C4-2B (cell line): Measurements from ENCODE around the gene TUBA3D.
"Not testable (repeated sequence)": the region's sequence is repeated elsewhere in the genome, so short reads cannot be mapped to it uniquely, and the experiment has no call there.

Experiments
- H3K27ac ChIP-seq: fragments of 450-650 bp; 2 replicates; pipeline ENCODE4 v1.5.1; 2017
- CTCF ChIP-seq: fragments of 450-650 bp; conservative IDR thresholded peaks from 2 replicates; pipeline ENCODE4 v1.5.1; 2017; ENCODE audit warnings: mild to moderate bottlenecking
- ZFX ChIP-seq: fragments of 450-650 bp; IDR thresholded peaks from 2 replicates; pipeline ENCODE4 v1.6.1; 2017

Gene TUBA3D

GRCh38 chr2:131516011-131516410 is 40.1 kb downstream of the TUBA3D start:
- no peak overlapping the region for H3K27ac ChIP-seq
- TF ChIP-seq CTCF (no peak), ZFX (no peak)

GRCh38 chr2:131516621-131517020 is 40.7 kb downstream of the TUBA3D start:
- H3K27ac ChIP-seq, result not testable (repeated sequence)

GRCh38 chr2:131517106-131517831 is 41.4 kb downstream of the TUBA3D start:
- no peak for TF ChIP-seq ZFX
- no peak for TF ChIP-seq CTCF
- H3K27ac ChIP-seq, result no peak overlapping the region

- not testable (repeated sequence) for H3K27ac ChIP-seq
Observed at GRCh38 chr2:131517856-131518255, 41.9 kb downstream of the TUBA3D start.

- not testable (repeated sequence) for H3K27ac ChIP-seq
Observed at GRCh38 chr2:131518531-131518930, 42.6 kb downstream of the TUBA3D start.

GRCh38 chr2:131519466-131519865 is 43.5 kb downstream of the TUBA3D start:
- no peak overlapping the region for H3K27ac ChIP-seq
- no peak for TF ChIP-seq ZFX
- TF ChIP-seq CTCF, result no peak

GRCh38 chr2:131519871-131520470 is 44.1 kb downstream of the TUBA3D start:
- not testable (repeated sequence) for H3K27ac ChIP-seq

- H3K27ac ChIP-seq, result no peak overlapping the region
- TF ChIP-seq ZFX (no peak), CTCF (no peak)
Observed at GRCh38 chr2:131520526-131520925, 44.6 kb downstream of the TUBA3D start.

GRCh38 chr2:131521524-131521923 is 45.6 kb downstream of the TUBA3D start:
- H3K27ac ChIP-seq, result not testable (repeated sequence)

GRCh38 chr2:131521961-131522781 is 46.3 kb downstream of the TUBA3D start:
- no peak overlapping the region for H3K27ac ChIP-seq
- TF ChIP-seq ZFX (no peak), CTCF (no peak)

GRCh38 chr2:131525256-131525655 is 49.3 kb downstream of the TUBA3D start:
- not testable (repeated sequence) for H3K27ac ChIP-seq

- H3K27ac ChIP-seq, result peak within 1 kb of the TSS; percentile 50
Observed at GRCh38 chr2:131527131-131528001, 51.4 kb downstream of the TUBA3D start, which contains the start of gene CCDC74A. Gene CCDC74A (plus strand): TSS chr2:131527888. CDS start chr2:131527971, 83 bp downstream.
